Activated naive CD8-positive, alpha-beta T cell treated with anti-CD3 and anti-CD28 coated beads, Interleukin-2, amount 10 ng/mL, durations not matched to agents 7 days and 5 days (primary cell): ENCODE measurements around the gene C11orf24. TPM values are rescaled to one million over a fixed set of nuclear protein-coding genes. Genes with fewer than 3 reads are reported as not detected.

Experiments used
- ATAC-seq: fragments of 150-1000 bp; cut with Tn5 transposase; one replicate; pipeline ENCODE4 v1.10.0; 2021; ENCODE audit warnings: low read depth, moderate library complexity
- POLR2A ChIA-PET: fragments of 350-600 bp; sonication (Branson Sonifier 250); formaldehyde crosslinking; loops from one replicate; lab custom pipeline; 2021; ENCODE audit warnings: antibody characterized with exemption; lab: Charles Lee
- DNase-seq: peaks from one replicate; pipeline ENCODE4 v3.0.0; 2021
- H3K27ac Mint-ChIP-seq: one replicate; pipeline ENCODE4 v1.8.0; 2022; ENCODE audit warnings: mild to moderate bottlenecking, mixed read lengths
- H3K27me3 Mint-ChIP-seq: one replicate; pipeline ENCODE4 v1.8.0; 2022; ENCODE audit warnings: mild to moderate bottlenecking, moderate library complexity, mixed read lengths
- H3K36me3 Mint-ChIP-seq: one replicate; pipeline ENCODE4 v1.8.0; 2021; ENCODE audit warnings: mild to moderate bottlenecking, mixed read lengths
- H3K4me1 Mint-ChIP-seq: one replicate; pipeline ENCODE4 v1.8.0; 2021; ENCODE audit warnings: mixed read lengths
- H3K4me3 Mint-ChIP-seq: one replicate; pipeline ENCODE4 v1.8.0; 2022; ENCODE audit warnings: mild to moderate bottlenecking, moderate library complexity, mixed read lengths
- H3K9me3 Mint-ChIP-seq: one replicate; pipeline ENCODE4 v1.8.0; 2021; ENCODE audit warnings: mixed read lengths
- total RNA-seq, 2 experiments: library from RNA; stranded (reverse); gene quantifications; one replicate each; pipeline ENCODE4 v1.2.3, GENCODE V29; 2021

The C11orf24 gene
- total RNA-seq, 2 experiments from 2014 or later = 23.1 to 23.5 TPM

GRCh38 chr11:68242616-68243015 is 29.2 kb downstream of the C11orf24 start:
- POLR2A ChIA-PET = no interaction called here
- H3K4me1 Mint-ChIP-seq = no peaks in the 10 kb centered on the region
- H3K4me3 Mint-ChIP-seq = no peak overlapping the region
- DNase-seq = no peak
- no peak for ATAC-seq
- peaks cover 13% of the 10 kb centered on the region for H3K27me3 Mint-ChIP-seq
- no peaks in the 10 kb centered on the region for H3K9me3 Mint-ChIP-seq
- no peak overlapping the region for H3K27ac Mint-ChIP-seq
- no peaks in the 10 kb centered on the region for H3K36me3 Mint-ChIP-seq

- no peak for ATAC-seq
- no peaks in the 10 kb centered on the region for H3K4me1 Mint-ChIP-seq
- peaks cover 2% of the 10 kb centered on the region for H3K36me3 Mint-ChIP-seq
- H3K27ac Mint-ChIP-seq = no peak overlapping the region
- no peak for DNase-seq
- H3K4me3 Mint-ChIP-seq = no peak overlapping the region
- H3K27me3 Mint-ChIP-seq = peaks cover 19% of the 10 kb centered on the region
- H3K9me3 Mint-ChIP-seq = peaks cover 17% of the 10 kb centered on the region
- POLR2A ChIA-PET = no interaction called here
These were observed 40.2 kb downstream of the C11orf24 start for GRCh38 chr11:68231621-68232020.

- H3K27ac Mint-ChIP-seq = no peak overlapping the region
- DNase-seq = no peak
- no peak for ATAC-seq
- H3K36me3 Mint-ChIP-seq = peaks cover 2% of the 10 kb centered on the region
- H3K27me3 Mint-ChIP-seq = peaks cover 10% of the 10 kb centered on the region
- peaks cover 19% of the 10 kb centered on the region for H3K9me3 Mint-ChIP-seq
- H3K4me1 Mint-ChIP-seq = no peaks in the 10 kb centered on the region
- H3K4me3 Mint-ChIP-seq = no peak overlapping the region
- POLR2A ChIA-PET = no interaction called here
These were observed 42.2 kb downstream of the C11orf24 start for GRCh38 chr11:68229601-68230000.

- ATAC-seq (no peak), DNase-seq (no peak)
- peaks cover 19% of the 10 kb centered on the region for H3K9me3 Mint-ChIP-seq
- no peak overlapping the region for H3K4me3 Mint-ChIP-seq
- peaks cover 3% of the 10 kb centered on the region for H3K4me1 Mint-ChIP-seq
- POLR2A ChIA-PET = interaction anchor here (0.5 kb wide), 1 partner anchor 19 kb away, joined by 3 read pairs; no protein-coding TSS in a partner anchor
- peaks cover 2% of the 10 kb centered on the region for H3K36me3 Mint-ChIP-seq
- no peak overlapping the region for H3K27ac Mint-ChIP-seq
- peaks cover 4% of the 10 kb centered on the region for H3K27me3 Mint-ChIP-seq
These were observed 45.4 kb downstream of the C11orf24 start for GRCh38 chr11:68226421-68226820.

- H3K27me3 Mint-ChIP-seq = peaks cover 5% of the 10 kb centered on the region
- POLR2A ChIA-PET = no interaction called here
- no peak for DNase-seq
- peaks cover 3% of the 10 kb centered on the region for H3K4me1 Mint-ChIP-seq
- H3K27ac Mint-ChIP-seq = no peak overlapping the region
- no peak overlapping the region for H3K4me3 Mint-ChIP-seq
- peaks cover 13% of the 10 kb centered on the region for H3K9me3 Mint-ChIP-seq
- H3K36me3 Mint-ChIP-seq = peaks cover 2% of the 10 kb centered on the region
- ATAC-seq = no peak
These were observed 47.2 kb downstream of the C11orf24 start for GRCh38 chr11:68224606-68225005.

GRCh38 chr11:68223275-68223674 is 48.5 kb downstream of the C11orf24 start:
- no peak overlapping the region for H3K27ac Mint-ChIP-seq
- peaks cover 3% of the 10 kb centered on the region for H3K4me1 Mint-ChIP-seq
- POLR2A ChIA-PET = no interaction called here
- peaks cover 5% of the 10 kb centered on the region for H3K9me3 Mint-ChIP-seq
- peaks cover 4% of the 10 kb centered on the region for H3K27me3 Mint-ChIP-seq
- ATAC-seq (no peak), DNase-seq (no peak)
- H3K4me3 Mint-ChIP-seq = no peak overlapping the region
- no peaks in the 10 kb centered on the region for H3K36me3 Mint-ChIP-seq

- peaks cover 2% of the 10 kb centered on the region for H3K9me3 Mint-ChIP-seq
- DNase-seq (no peak), ATAC-seq (no peak)
- POLR2A ChIA-PET = no interaction called here
- H3K4me1 Mint-ChIP-seq = peaks cover 3% of the 10 kb centered on the region
- no peak overlapping the region for H3K4me3 Mint-ChIP-seq
- H3K27me3 Mint-ChIP-seq = peaks cover 8% of the 10 kb centered on the region
- H3K36me3 Mint-ChIP-seq = no peaks in the 10 kb centered on the region
- H3K27ac Mint-ChIP-seq = no peak overlapping the region
These were observed 50.4 kb downstream of the C11orf24 start for GRCh38 chr11:68221406-68221805.

GRCh38 chr11:68216171-68216938 is 55.4 kb downstream of the C11orf24 start:
- peaks cover 17% of the 10 kb centered on the region for H3K4me1 Mint-ChIP-seq
- POLR2A ChIA-PET = no interaction called here
- H3K9me3 Mint-ChIP-seq = no peaks in the 10 kb centered on the region
- ATAC-seq = no peak
- no peak overlapping the region for H3K27ac Mint-ChIP-seq
- peaks cover 2% of the 10 kb centered on the region for H3K36me3 Mint-ChIP-seq
- H3K27me3 Mint-ChIP-seq = peaks cover 23% of the 10 kb centered on the region
- DNase-seq = no peak
- H3K4me3 Mint-ChIP-seq = no peak overlapping the region

GRCh38 chr11:68215524-68216170 is 56.1 kb downstream of the C11orf24 start:
- Mint-ChIP-seq H3K4me1 (peaks cover 22% of the 10 kb centered on the region), H3K27ac (peak overlapping the region; percentile 30), H3K4me3 (peak overlapping the region; percentile 69), H3K36me3 (peaks cover 2% of the 10 kb centered on the region), H3K27me3 (peaks cover 29% of the 10 kb centered on the region), H3K9me3 (no peaks in the 10 kb centered on the region)
- ATAC-seq (no peak), DNase-seq (no peak)
- POLR2A ChIA-PET = no interaction called here

- peaks cover 2% of the 10 kb centered on the region for H3K36me3 Mint-ChIP-seq
- peak overlapping the region; percentile 69 for H3K4me3 Mint-ChIP-seq
- POLR2A ChIA-PET = no interaction called here
- peak overlapping the region; percentile 42 for H3K27ac Mint-ChIP-seq
- H3K27me3 Mint-ChIP-seq = peaks cover 30% of the 10 kb centered on the region
- no peak for ATAC-seq
- no peaks in the 10 kb centered on the region for H3K9me3 Mint-ChIP-seq
- no peak for DNase-seq
- peaks cover 24% of the 10 kb centered on the region for H3K4me1 Mint-ChIP-seq
These were observed 56.7 kb downstream of the C11orf24 start for GRCh38 chr11:68215087-68215445.

- peak; percentile 3 for ATAC-seq
- Mint-ChIP-seq H3K9me3 (no peaks in the 10 kb centered on the region), H3K4me3 (peak overlapping the region; percentile 69), H3K27ac (no peak overlapping the region), H3K4me1 (peaks cover 24% of the 10 kb centered on the region), H3K36me3 (peaks cover 2% of the 10 kb centered on the region), H3K27me3 (peaks cover 26% of the 10 kb centered on the region)
- POLR2A ChIA-PET = no interaction called here
- DNase-seq = no peak
These were observed 57.3 kb downstream of the C11orf24 start for GRCh38 chr11:68214173-68215086.

GRCh38 chr11:68213555-68214172 is 58.1 kb downstream of the C11orf24 start:
- Mint-ChIP-seq H3K4me1 (peaks cover 28% of the 10 kb centered on the region), H3K9me3 (no peaks in the 10 kb centered on the region), H3K36me3 (peaks cover 2% of the 10 kb centered on the region), H3K4me3 (peak overlapping the region; percentile 67), H3K27me3 (peaks cover 26% of the 10 kb centered on the region), H3K27ac (peak overlapping the region; percentile 71)
- POLR2A ChIA-PET = no interaction called here
- DNase-seq = peak; percentile 91
- ATAC-seq = peak; percentile 51

- H3K36me3 Mint-ChIP-seq = peaks cover 2% of the 10 kb centered on the region
- POLR2A ChIA-PET = no interaction called here
- H3K4me3 Mint-ChIP-seq = peak within 1 kb of the TSS; percentile 88
- peaks cover 26% of the 10 kb centered on the region for H3K27me3 Mint-ChIP-seq
- H3K27ac Mint-ChIP-seq = peak within 1 kb of the TSS; percentile 83
- peaks cover 31% of the 10 kb centered on the region for H3K4me1 Mint-ChIP-seq
- H3K9me3 Mint-ChIP-seq = no peaks in the 10 kb centered on the region
- DNase-seq (no peak), ATAC-seq (peak; percentile 6)
These were observed 58.6 kb downstream of the C11orf24 start, which contains the start of gene KMT5B for GRCh38 chr11:68213135-68213515. Gene KMT5B (minus strand): TSS chr11:68213296. CDS start chr11:68190076, 23,220 bp downstream.
